Prostate gland (tissue), 2 donors: ENCODE results near the gene CDK9.

Source experiments
- POLR2AphosphoS5 ChIP-seq: sonication (generic); formaldehyde crosslinking; IDR thresholded peaks from one replicate; pipeline ENCODE4 v1.6.1; 2017; ENCODE audit warnings: antibody characterized with exemption
- TF ChIP-seq, protein P1 (sequence below), 4 experiments: fragments of 200-600 bp in 2 of 4; fragments of 450-650 bp in 2 of 4; sonication (generic) in 2 of 4; IDR thresholded peaks; 1 replicate in 3 of 4; 2 replicates in 1 of 4; pipeline ENCODE4 v1.5.1; 2016 to 2019; ENCODE audit warnings: antibody characterized with exemption in 4 of 4, mild to moderate bottlenecking in 2 of 4, moderate library complexity in 2 of 4

DNA sequence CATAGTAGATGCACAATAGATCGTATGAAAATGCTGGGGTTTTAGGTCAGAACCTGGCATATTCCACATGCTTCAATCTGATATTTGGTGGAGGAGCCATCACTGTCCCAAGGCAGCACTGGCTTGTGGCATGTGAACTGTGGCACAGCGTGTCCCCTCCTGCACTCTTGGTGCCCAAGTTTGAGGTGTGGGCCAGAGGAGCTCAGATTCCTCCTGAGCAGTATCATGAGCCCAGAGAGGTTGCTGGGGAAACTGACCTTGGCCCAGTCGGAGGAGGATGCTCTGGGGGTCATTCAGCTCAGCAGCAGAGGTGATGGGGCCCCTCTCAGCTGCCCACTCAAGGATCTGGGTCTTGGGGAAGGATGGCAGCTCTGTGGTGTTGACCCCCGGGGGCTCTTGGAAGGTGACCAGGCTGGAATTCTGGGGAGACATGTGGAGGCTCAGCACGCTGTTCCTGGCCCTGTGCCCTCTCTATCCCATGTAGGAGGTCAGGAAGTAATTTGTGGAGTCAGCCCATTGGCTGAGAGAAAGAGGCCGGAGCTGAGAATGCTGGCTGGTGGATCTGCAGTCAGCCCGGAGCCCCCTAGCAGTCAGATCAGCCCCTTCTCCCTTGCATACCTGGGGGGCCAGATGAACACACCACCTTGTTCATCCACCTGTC, 40.5 kb downstream of the CDK9 start:
- TF ChIP-seq, protein P1, sequence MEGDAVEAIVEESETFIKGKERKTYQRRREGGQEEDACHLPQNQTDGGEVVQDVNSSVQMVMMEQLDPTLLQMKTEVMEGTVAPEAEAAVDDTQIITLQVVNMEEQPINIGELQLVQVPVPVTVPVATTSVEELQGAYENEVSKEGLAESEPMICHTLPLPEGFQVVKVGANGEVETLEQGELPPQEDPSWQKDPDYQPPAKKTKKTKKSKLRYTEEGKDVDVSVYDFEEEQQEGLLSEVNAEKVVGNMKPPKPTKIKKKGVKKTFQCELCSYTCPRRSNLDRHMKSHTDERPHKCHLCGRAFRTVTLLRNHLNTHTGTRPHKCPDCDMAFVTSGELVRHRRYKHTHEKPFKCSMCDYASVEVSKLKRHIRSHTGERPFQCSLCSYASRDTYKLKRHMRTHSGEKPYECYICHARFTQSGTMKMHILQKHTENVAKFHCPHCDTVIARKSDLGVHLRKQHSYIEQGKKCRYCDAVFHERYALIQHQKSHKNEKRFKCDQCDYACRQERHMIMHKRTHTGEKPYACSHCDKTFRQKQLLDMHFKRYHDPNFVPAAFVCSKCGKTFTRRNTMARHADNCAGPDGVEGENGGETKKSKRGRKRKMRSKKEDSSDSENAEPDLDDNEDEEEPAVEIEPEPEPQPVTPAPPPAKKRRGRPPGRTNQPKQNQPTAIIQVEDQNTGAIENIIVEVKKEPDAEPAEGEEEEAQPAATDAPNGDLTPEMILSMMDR (IDR thresholded peaks at IDR 0.05): no peak
- TF ChIP-seq POLR2AphosphoS5: no peak
